Spleen (tissue), 11 donors: ENCODE results near the gene CXCL1. TPM values are rescaled to one million over a fixed set of nuclear protein-coding genes. Genes with fewer than 3 reads are reported as not detected.

Source experiments
- DNase-seq: peaks from one replicate; pipeline ENCODE4 v3.0.0-alpha.2; 2020
- H3K27ac ChIP-seq, 8 donors: fragments of 200-600 bp; sonication (generic) in 7 of 8; 1 replicate in 4 of 8; 2 replicates in 4 of 8; pipeline versions ENCODE4 v1.5.0 to v1.8.0; 2016 to 2021; ENCODE audit warnings: inconsistent platforms in 4 of 8, mild to moderate bottlenecking in 4 of 8, moderate library complexity in 1 of 8
- H3K27me3 ChIP-seq, 7 donors: fragments of 200-600 bp; sonication (generic) in 6 of 7; replicated peaks in 1 of 7; 1 replicate in 4 of 7; 2 replicates in 3 of 7; pipeline versions ENCODE4 v1.5.0 to v1.8.0; 2016 to 2021; ENCODE audit warnings: inconsistent platforms in 3 of 7, mild to moderate bottlenecking in 1 of 7
- H3K36me3 ChIP-seq, 6 donors: fragments of 200-600 bp; sonication (generic) in 5 of 6; 1 replicate in 4 of 6; 2 replicates in 2 of 6; pipeline versions ENCODE4 v1.5.0 to v1.8.0; 2016 to 2021; ENCODE audit warnings: inconsistent platforms in 2 of 6
- H3K4me1 ChIP-seq, 6 donors: fragments of 200-600 bp; sonication (generic) in 5 of 6; 1 replicate in 3 of 6; 2 replicates in 3 of 6; pipeline versions ENCODE4 v1.5.0 to v1.8.0; 2016 to 2021; ENCODE audit warnings: inconsistent platforms in 3 of 6
- H3K4me3 ChIP-seq, 8 donors: fragments of 200-600 bp; sonication (generic) in 7 of 8; 1 replicate in 4 of 8; 2 replicates in 4 of 8; pipeline versions ENCODE4 v1.5.0 to v1.8.0; 2016 to 2021; ENCODE audit warnings: inconsistent platforms in 4 of 8, mild to moderate bottlenecking in 4 of 8, moderate library complexity in 2 of 8
- H3K9me3 ChIP-seq, 8 donors: fragments of 200-600 bp; sonication (generic) in 7 of 8; 1 replicate in 4 of 8; 2 replicates in 4 of 8; pipeline versions ENCODE4 v1.5.0 to v1.8.0; 2016 to 2021; ENCODE audit warnings: inconsistent platforms in 4 of 8
- CTCF ChIP-seq, 11 experiments: fragments of 200-600 bp in 7 of 11; fragments of 450-650 bp in 4 of 11; sonication (generic) in 4 of 11; IDR thresholded peaks in 8 of 11; conservative IDR thresholded peaks in 3 of 11; 1 replicate in 7 of 11; 2 replicates in 4 of 11; pipeline versions ENCODE4 v1.4.0 to v1.8.0; 2016 to 2021; ENCODE audit warnings: antibody characterized with exemption in 11 of 11, inconsistent platforms in 4 of 11, mild to moderate bottlenecking in 1 of 11
- POLR2A ChIP-seq, 3 donors: fragments of 450-650 bp; IDR thresholded peaks; one replicate each; pipeline ENCODE4 v1.5.1; 2017; ENCODE audit warnings: antibody characterized with exemption in 3 of 3, mild to moderate bottlenecking in 1 of 3
- POLR2AphosphoS5 ChIP-seq, 3 donors: sonication (generic); formaldehyde crosslinking; IDR thresholded peaks; one replicate each; pipeline ENCODE4 v1.5.1; 2017; ENCODE audit warnings: antibody characterized with exemption in 3 of 3
- WGBS, 5 donors: extraction: QIAGEN DNeasy Blood & Tissue Kit in 3 of 5; methylation state at CpG; one replicate each; pipeline versions ENCODE4 v1.1.5 to v1.1.7; 2013 to 2018; 5-methylcytosine and 5-hydroxymethylcytosine counted together
- intact Hi-C: fragments of 100-400 bp; cut with DNase I; formaldehyde crosslinking; loops from one replicate; pipeline ENCODE4 v1.15.0; 2023; ENCODE audit warnings: low total_unique reads
- polyA plus RNA-seq, 3 donors: library from polyadenylated mRNA; stranded (reverse); fragments of 200-250 nt; gene quantifications; one replicate each; pipeline ENCODE4 v1.2.1, GENCODE V29; 2013
- total RNA-seq, 7 donors: library from RNA; depleted of rRNA in 3 of 7; stranded (reverse); fragments of >200 nt in 3 of 7; fragmentation: NEBNext Ultra II Directional in 4 of 7; extraction: Animal tissue kit (Norgen Biotek cat#: 25700) in 4 of 7; gene quantifications; one replicate each; pipeline versions ENCODE4 v1.1.0 to v1.2.1, GENCODE V29; 2016 to 2021
- donor health status: healthy with polysubstance abuse.
- donor health status: DM: no; HTN: no; CAD: no; lungs with moderate emphysema.
- donor health status: DM: no; HTN: no; CAD: no.
- donor health status: Bipolar disorder and iron deficiency.
- donor health status: healthy.
- donor health status: DM: no; HTN: no; CAD: no.
- donor health status: DM: yes; HTN: yes; CAD: no.

Gene CXCL1
- total and polyA plus RNA-seq, 10 donors, result 40.9 to 208 (median 154) TPM

- Histone ChIP-seq H3K4me1 (peaks cover 0 to 63% (median 5%) of the 10 kb centered on the region in 6 donors), H3K36me3 (no peaks in the 10 kb centered on the region), H3K4me3 (peak overlapping the region; percentile 26 to 70 (median 42)), H3K27ac (peak overlapping the region in 7 of 8 donors; percentile 67 to 96 (median 84)), H3K27me3 (peaks cover 0 to 32% (median 9%) of the 10 kb centered on the region in 7 donors), H3K9me3 (no peaks in the 10 kb centered on the region)
- WGBS, 5 donors, result 39 to 47% (median 43%) methylated on average over 16 of the region's 16 CpGs
- no peak for TF ChIP-seq POLR2AphosphoS5 (IDR thresholded peaks at IDR 0.05)
- intact Hi-C loops, result no loop called here
- DNase-seq, result no peak
Measured at GRCh38 chr4:73868206-73869129, 725 bp upstream of the CXCL1 start.

- Histone ChIP-seq H3K36me3 (no peaks in the 10 kb centered on the region), H3K4me1 (peaks cover 0 to 68% (median 5%) of the 10 kb centered on the region in 6 donors), H3K27me3 (peaks cover 0 to 32% (median 9%) of the 10 kb centered on the region in 7 donors), H3K27ac (peak overlapping the region in 7 of 8 donors; percentile 67 to 96 (median 84)), H3K9me3 (no peaks in the 10 kb centered on the region), H3K4me3 (peak overlapping the region; percentile 26 to 70 (median 42))
- intact Hi-C loops, result no loop called here
- DNase-seq, result no peak
- WGBS, 5 donors, result 45 to 80% (median 62%) methylated on average over 3 of the region's 3 CpGs
- TF ChIP-seq POLR2A (IDR thresholded peaks at IDR 0.05) (no peak), CTCF (IDR thresholded peaks at IDR 0.05 in 8 of 11, conservative IDR thresholded peaks at IDR 0.05 in 3 of 11) (no peak), POLR2AphosphoS5 (IDR thresholded peaks at IDR 0.05) (no peak)
Measured at GRCh38 chr4:73870260-73870659, 1.1 kb downstream of the CXCL1 start.

GRCh38 chr4:73870768-73871167, 1.6 kb downstream of the CXCL1 start:
- no peaks in the 10 kb centered on the region for H3K36me3 ChIP-seq
- no peak for TF ChIP-seq CTCF (IDR thresholded peaks at IDR 0.05 in 8 of 11, conservative IDR thresholded peaks at IDR 0.05 in 3 of 11)
- peak in 1 of 3 donors; percentile 20 for TF ChIP-seq POLR2AphosphoS5 (IDR thresholded peaks at IDR 0.05)
- no peaks in the 10 kb centered on the region for H3K9me3 ChIP-seq
- peak overlapping the region; percentile 26 to 70 (median 42) for H3K4me3 ChIP-seq
- 50 to 85% (median 79%) methylated on average over 1 of the region's 1 CpG for WGBS, 5 donors
- DNase-seq, result no peak
- H3K4me1 ChIP-seq, result peaks cover 0 to 63% (median 3%) of the 10 kb centered on the region in 6 donors
- intact Hi-C loops, result no loop called here
- peaks cover 0 to 32% (median 9%) of the 10 kb centered on the region in 7 donors for H3K27me3 ChIP-seq
- peak overlapping the region in 7 of 8 donors; percentile 67 to 96 (median 84) for H3K27ac ChIP-seq

- peaks cover 0 to 55% (median 3%) of the 10 kb centered on the region in 6 donors for H3K4me1 ChIP-seq
- intact Hi-C loops, result no loop called here
- peaks cover 0 to 29% (median 9%) of the 10 kb centered on the region in 7 donors for H3K27me3 ChIP-seq
- H3K4me3 ChIP-seq, result peak overlapping the region in 6 of 8 donors; percentile 11 to 70 (median 45)
- TF ChIP-seq CTCF (IDR thresholded peaks at IDR 0.05 in 8 of 11, conservative IDR thresholded peaks at IDR 0.05 in 3 of 11) (no peak), POLR2AphosphoS5 (IDR thresholded peaks at IDR 0.05) (no peak), POLR2A (IDR thresholded peaks at IDR 0.05) (no peak)
- H3K9me3 ChIP-seq, result no peaks in the 10 kb centered on the region
- H3K27ac ChIP-seq, result peak overlapping the region in 7 of 8 donors; percentile 67 to 96 (median 84)
- no peaks in the 10 kb centered on the region for H3K36me3 ChIP-seq
- 65 to 84% (median 77%) methylated on average over 6 of the region's 6 CpGs for WGBS, 5 donors
- DNase-seq, result no peak
Measured at GRCh38 chr4:73871511-73872310, 2.5 kb downstream of the CXCL1 start.
